SK-N-SH treated with all-trans-retinoic acid at 6 μM for 48 hours (cell line): ENCODE data around the gene ACOX3.

Experiments used
- ARNTL ChIP-seq: fragments of 450-650 bp; formaldehyde crosslinking; IDR thresholded peaks from 2 replicates; pipeline ENCODE4 v1.5.0; 2020; ENCODE audit warnings: low read depth, mild to moderate bottlenecking, moderate library complexity, borderline replicate concordance
- CREB5 ChIP-seq: fragments of 250-450 bp; sonication (Bioruptor Pico); IDR thresholded peaks from 2 replicates; pipeline ENCODE4 v1.5.1; 2020; ENCODE audit warnings: low read depth, mild to moderate bottlenecking, moderate library complexity
- CSDC2 ChIP-seq: fragments of 250-450 bp; sonication (Bioruptor Pico); IDR thresholded peaks from 2 replicates; pipeline ENCODE4 v1.5.0; 2020; ENCODE audit warnings: mild to moderate bottlenecking, moderate library complexity
- OSR1 ChIP-seq: fragments of 250-450 bp; sonication (Bioruptor Pico); IDR thresholded peaks from 2 replicates; pipeline ENCODE4 v1.8.0; 2022; ENCODE audit warnings: moderate library complexity, mild to moderate bottlenecking, inconsistent platforms
- POU6F1 ChIP-seq: fragments of 250-450 bp; sonication (Bioruptor Pico); IDR thresholded peaks from 2 replicates; pipeline ENCODE4 v1.8.0; 2021; ENCODE audit warnings: low read depth, mild to moderate bottlenecking, moderate library complexity, borderline replicate concordance
- PPARA ChIP-seq: fragments of 250-450 bp; sonication (Bioruptor Pico); IDR thresholded peaks from 2 replicates; pipeline ENCODE4 v1.5.0; 2020; ENCODE audit warnings: mild to moderate bottlenecking, borderline replicate concordance
- RARB ChIP-seq: fragments of 250-450 bp; sonication (Bioruptor Pico); IDR thresholded peaks from 2 replicates; pipeline ENCODE4 v1.8.0; 2021; ENCODE audit warnings: mild to moderate bottlenecking, moderate library complexity
- TSHZ2 ChIP-seq: fragments of 250-450 bp; sonication (Bioruptor Pico); IDR thresholded peaks from 2 replicates; pipeline ENCODE4 v1.5.0; 2020; ENCODE audit warnings: mild to moderate bottlenecking, moderate library complexity
- ZC3H10 ChIP-seq: fragments of 250-450 bp; sonication (Bioruptor Pico); IDR thresholded peaks from 2 replicates; pipeline ENCODE4 v1.5.1; 2021; ENCODE audit warnings: mild to moderate bottlenecking, moderate library complexity
- ZFP3 ChIP-seq: fragments of 250-450 bp; sonication (Bioruptor Pico); IDR thresholded peaks from 2 replicates; pipeline ENCODE4 v1.5.0; 2020; ENCODE audit warnings: mild to moderate bottlenecking, moderate library complexity
- ZFP30 ChIP-seq: fragments of 450-650 bp; formaldehyde crosslinking; IDR thresholded peaks from 2 replicates; pipeline ENCODE4 v1.5.0; 2022; ENCODE audit warnings: mild to moderate bottlenecking, moderate library complexity
- ZNF565 ChIP-seq: fragments of 450-650 bp; formaldehyde crosslinking; conservative IDR thresholded peaks from 2 replicates; pipeline ENCODE4 v1.5.0; 2020; ENCODE audit warnings: low read depth, mild to moderate bottlenecking, moderate library complexity
- ZNF8 ChIP-seq: fragments of 450-650 bp; formaldehyde crosslinking; IDR thresholded peaks from 2 replicates; pipeline ENCODE4 v1.5.0; 2020; ENCODE audit warnings: mild to moderate bottlenecking, moderate library complexity

GRCh38 chr4:8463811-8464210 lies 23.3 kb upstream of the ACOX3 start:
- TF ChIP-seq CSDC2 (no peak), RARB (CRISPR knock-in tag) (no peak), ZNF565 (CRISPR knock-in tag) (no peak), ZNF8 (CRISPR knock-in tag) (no peak), ZC3H10 (no peak), OSR1 (CRISPR knock-in tag) (no peak), POU6F1 (CRISPR knock-in tag) (no peak), ARNTL (CRISPR knock-in tag) (no peak), PPARA (no peak), ZFP3 (CRISPR knock-in tag) (no peak), ZFP30 (CRISPR knock-in tag) (no peak), CREB5 (CRISPR knock-in tag) (no peak), TSHZ2 (CRISPR knock-in tag) (no peak)
